Fibroblast of the aortic adventitia (primary cell): ENCODE measurements around the gene ANKRD36. TPM values are rescaled to one million over a fixed set of nuclear protein-coding genes. Genes with fewer than 3 reads are reported as not detected.

Experiments
- small RNA-seq: library from RNA; depleted of rRNA; stranded (forward); fragments of <200 nt; gene quantifications from one replicate; pipeline ENCODE3, GENCODE V24; 2012
- total RNA-seq: library from RNA; depleted of rRNA; stranded (reverse); fragments of >200 nt; gene quantifications from 2 replicates; pipeline ENCODE4 v1.2.3, GENCODE V29; 2012; ENCODE audit warnings: low replicate concordance

Gene ANKRD36
- total RNA-seq, 1 donor: 48.9 TPM

Small RNA genes within 50 kb of the gene (small RNA-seq; reads per million reads assigned to genes)
- not detected for gene RN7SL313P

Other genes starting within 250 kb of the ANKRD36 start
- gene SEMA4C, start 243.1 kb upstream of the ANKRD36 start, total RNA-seq: 15.4 and 20.4 TPM in 2 replicates
- gene FAM178B, start 126.6 kb upstream of the ANKRD36 start, total RNA-seq: not detected in 2 replicates
- gene FAHD2B, start 18.3 kb upstream of the ANKRD36 start, total RNA-seq: 0.90 and 2.5 TPM in 2 replicates